H9 (cell line): ENCODE results near the gene NPAS2. TPM values are rescaled to one million over a fixed set of nuclear protein-coding genes. Genes with fewer than 3 reads are reported as not detected.

Experiments used
- DNase-seq: peaks from one replicate; pipeline ENCODE4 v3.0.0-alpha.2; 2017
- H2AFZ ChIP-seq: one replicate; pipeline ENCODE4 v1.6.1; 2013; ENCODE audit warnings: mild to moderate bottlenecking, low read length, control low read depth, moderate library complexity
- H2AK5ac ChIP-seq: 2 replicates; pipeline ENCODE4 v1.6.1; 2013; ENCODE audit warnings: low read length, control low read depth, mixed read lengths; ENCODE audit not compliant: insufficient read length
- H2BK120ac ChIP-seq: one replicate; pipeline ENCODE4 v1.6.1; 2013; ENCODE audit warnings: low read depth, mild to moderate bottlenecking, low read length, control low read depth, inconsistent platforms; ENCODE audit not compliant: poor library complexity, severe bottlenecking
- H2BK12ac ChIP-seq: 2 replicates; pipeline ENCODE4 v1.6.1; 2013; ENCODE audit warnings: low read length, control low read depth, mixed read lengths, low read depth; ENCODE audit not compliant: insufficient read length
- H2BK15ac ChIP-seq: 2 replicates; pipeline ENCODE4 v1.6.1; 2013; ENCODE audit warnings: low read depth, low read length, control low read depth
- H2BK20ac ChIP-seq: one replicate; pipeline ENCODE4 v1.6.1; 2013; ENCODE audit warnings: low read depth, mild to moderate bottlenecking, low read length, control low read depth, inconsistent platforms; ENCODE audit not compliant: poor library complexity, severe bottlenecking
- H2BK5ac ChIP-seq: 2 replicates; pipeline ENCODE4 v1.6.1; 2013; ENCODE audit warnings: low read length, control low read depth, mixed read lengths; ENCODE audit not compliant: insufficient read length
- H3K14ac ChIP-seq: 2 replicates; pipeline ENCODE4 v1.6.1; 2013; ENCODE audit warnings: low read length, control low read depth; ENCODE audit not compliant: insufficient read depth
- H3K18ac ChIP-seq: 2 replicates; pipeline ENCODE4 v1.6.1; 2013; ENCODE audit warnings: low read depth, mild to moderate bottlenecking, mixed read lengths, low read length, control low read depth; ENCODE audit not compliant: insufficient read length
- H3K23ac ChIP-seq: 2 replicates; pipeline ENCODE4 v1.6.1; 2013; ENCODE audit warnings: low read length, control low read depth, mixed read lengths, low read depth; ENCODE audit not compliant: insufficient read length
- H3K23me2 ChIP-seq: 2 replicates; pipeline ENCODE4 v1.6.1; 2013; ENCODE audit warnings: low read depth, mild to moderate bottlenecking, mixed read lengths, low read length, control low read depth; ENCODE audit not compliant: insufficient read length, poor library complexity, severe bottlenecking
- H3K27ac ChIP-seq: 2 replicates; pipeline ENCODE4 v1.5.1; 2013; ENCODE audit warnings: low read length, control low read depth, mixed read lengths, low read depth; ENCODE audit not compliant: insufficient read length
- H3K27me3 ChIP-seq: 2 replicates; pipeline ENCODE4 v1.6.1; 2013; ENCODE audit warnings: low read length, control low read depth, inconsistent platforms; ENCODE audit not compliant: insufficient read depth
- H3K4ac ChIP-seq: 2 replicates; pipeline ENCODE4 v1.6.1; 2013; ENCODE audit warnings: low read depth, mild to moderate bottlenecking, control low read depth, inconsistent platforms, low read length, moderate library complexity
- H3K4me1 ChIP-seq: 2 replicates; pipeline ENCODE4 v1.6.1; 2013; ENCODE audit warnings: low read length, control low read depth, inconsistent platforms; ENCODE audit not compliant: insufficient read depth
- H3K4me2 ChIP-seq: 2 replicates; pipeline ENCODE4 v1.6.1; 2013; ENCODE audit warnings: low read length, control low read depth, mixed read lengths; ENCODE audit not compliant: insufficient read length, insufficient read depth
- H3K56ac ChIP-seq: 2 replicates; pipeline ENCODE4 v1.6.1; 2013; ENCODE audit warnings: low read depth, mild to moderate bottlenecking, mixed read lengths, low read length, control low read depth; ENCODE audit not compliant: insufficient read length
- H3K79me1 ChIP-seq: 2 replicates; pipeline ENCODE4 v1.6.1; 2013; ENCODE audit warnings: low read depth, mild to moderate bottlenecking, moderate library complexity, low read length, control low read depth, inconsistent platforms; ENCODE audit not compliant: insufficient read depth, poor library complexity, severe bottlenecking
- H3K79me2 ChIP-seq: 2 replicates; pipeline ENCODE4 v1.6.1; 2013; ENCODE audit warnings: low read length, control low read depth, inconsistent platforms; ENCODE audit not compliant: insufficient read depth
- H3K9ac ChIP-seq: 2 replicates; pipeline ENCODE4 v1.6.1; 2013; ENCODE audit warnings: low read length, control low read depth, mixed read lengths; ENCODE audit not compliant: insufficient read length; ENCODE audit errors: extremely low read depth
- H3K9me3 ChIP-seq: one replicate; pipeline ENCODE4 v1.6.1; 2013; ENCODE audit warnings: low read depth, low read length, inconsistent platforms; ENCODE audit not compliant: control insufficient read depth
- H3T11ph ChIP-seq: one replicate; pipeline ENCODE4 v1.6.1; 2013; ENCODE audit warnings: mild to moderate bottlenecking, low read length, control low read depth, inconsistent platforms
- H4K20me1 ChIP-seq: one replicate; pipeline ENCODE4 v1.6.1; 2013; ENCODE audit not compliant: control insufficient read depth, insufficient read length, insufficient read depth
- H4K5ac ChIP-seq: 2 replicates; pipeline ENCODE4 v1.6.1; 2013; ENCODE audit warnings: low read depth, mild to moderate bottlenecking, mixed read lengths, low read length, control low read depth; ENCODE audit not compliant: insufficient read length
- H4K8ac ChIP-seq: replicated peaks from 2 replicates; pipeline ENCODE4 v1.6.1; 2013; ENCODE audit warnings: low read length, control low read depth, mixed read lengths, low read depth; ENCODE audit not compliant: insufficient read length
- H4K91ac ChIP-seq: 2 replicates; pipeline ENCODE4 v1.6.1; 2013; ENCODE audit warnings: low read depth, mild to moderate bottlenecking, moderate library complexity, mixed read lengths, low read length, control low read depth; ENCODE audit not compliant: insufficient read length
- H3K27ac Mint-ChIP-seq, 3 experiments: 2 replicates in 2 of 3; 3 replicates in 1 of 3; pipeline ENCODE4 v1.8.0; 2020 to 2021; ENCODE audit warnings: mixed read lengths in 3 of 3, mild to moderate bottlenecking in 1 of 3, moderate library complexity in 1 of 3
- H3K27me3 Mint-ChIP-seq: 2 replicates; pipeline ENCODE4 v1.8.0; 2021; ENCODE audit warnings: low read depth, mild to moderate bottlenecking, moderate library complexity, mixed read lengths
- H3K36me3 Mint-ChIP-seq, 3 experiments: 2 replicates in 2 of 3; 3 replicates in 1 of 3; pipeline ENCODE4 v1.8.0; 2020 to 2021; ENCODE audit warnings: low read depth in 3 of 3, mixed read lengths in 3 of 3; ENCODE audit not compliant: insufficient read depth in 1 of 3
- H3K4me1 Mint-ChIP-seq, 2 experiments: 2 replicates each; pipeline ENCODE4 v1.8.0; 2020; ENCODE audit warnings: mixed read lengths in 2 of 2
- H3K4me3 Mint-ChIP-seq, 2 experiments: 2 replicates in 1 of 2; 3 replicates in 1 of 2; pipeline ENCODE4 v1.8.0; 2020 to 2021; ENCODE audit warnings: mild to moderate bottlenecking in 2 of 2, mixed read lengths in 2 of 2, moderate library complexity in 1 of 2
- H3K9me3 Mint-ChIP-seq, 2 experiments: 2 replicates in 1 of 2; 3 replicates in 1 of 2; pipeline ENCODE4 v1.8.0; 2020; ENCODE audit warnings: mild to moderate bottlenecking in 2 of 2, mixed read lengths in 2 of 2, moderate library complexity in 1 of 2
- CTCF ChIP-seq: fragments of 200-600 bp; sonication (generic); conservative IDR thresholded peaks from 3 replicates; pipeline ENCODE4 v1.8.0; 2021; ENCODE audit warnings: antibody characterized with exemption, mild to moderate bottlenecking
- WGBS: extraction: QIAGEN DNeasy Blood & Tissue Kit; methylation state at CpG from one replicate; pipeline ENCODE4 v1.1.7; 2013; ENCODE audit warnings: missing lambda C conversion rate, low lambda C conversion rate, mixed read lengths; ENCODE audit not compliant: insufficient read length; ENCODE audit errors: extremely low coverage; 5-methylcytosine and 5-hydroxymethylcytosine counted together
- total RNA-seq: library from RNA; stranded (reverse); gene quantifications from 2 replicates; pipeline ENCODE4 v1.2.1, GENCODE V29; 2021

Gene NPAS2
- total RNA-seq, 1 experiment from 2014 or later = 1.3 TPM

- Histone ChIP-seq H3K9me3 (no peaks in the 10 kb centered on the region), H3K4me1 (no peaks in the 10 kb centered on the region), H3K18ac (no peak overlapping the region), H3K9ac (no peak overlapping the region), H3K4me2 (no peak overlapping the region), H3K79me1 (no peaks in the 10 kb centered on the region), H3K56ac (no peak overlapping the region), H3K27me3 (no peaks in the 10 kb centered on the region), H3K14ac (no peak overlapping the region), H2BK120ac (no peak overlapping the region), H4K91ac (no peak overlapping the region), H3K4ac (no peak overlapping the region), H3T11ph (no peak overlapping the region), H2BK12ac (no peak overlapping the region), H2AFZ (no peak overlapping the region), H2BK20ac (no peak overlapping the region), H3K23me2 (no peaks in the 10 kb centered on the region), H4K20me1 (no peaks in the 10 kb centered on the region), H3K79me2 (no peaks in the 10 kb centered on the region), H2BK5ac (no peak overlapping the region), H2AK5ac (no peak overlapping the region), H3K23ac (no peak overlapping the region), H4K5ac (no peak overlapping the region), H2BK15ac (no peak overlapping the region), H4K8ac (no peak overlapping the region), H3K27ac (no peak overlapping the region)
- no peaks in the 10 kb centered on the region; the same call in 1 of the 2 replicates for H3K27me3 Mint-ChIP-seq
- WGBS = no CpG with 5 or more reads among the region's 17 CpGs
- no peaks in the 10 kb centered on the region for H3K9me3 Mint-ChIP-seq
- no peaks in the 10 kb centered on the region for H3K36me3 Mint-ChIP-seq
- DNase-seq = no peak
- no peak overlapping the region for H3K4me3 Mint-ChIP-seq
- no peaks in the 10 kb centered on the region for H3K4me1 Mint-ChIP-seq
- H3K27ac Mint-ChIP-seq = no peak overlapping the region
- TF ChIP-seq CTCF = no peak
These were observed 83.8 kb downstream of the NPAS2 start for GRCh38 chr2:100903534-100904258.
